NT2/D1 (cell line): ENCODE results near the gene RANBP1.

Experiments
- DNase-seq: peaks from one replicate; pipeline ENCODE4 v3.0.0-alpha.2; 2011; ENCODE audit warnings: low read depth, low spot score
- H3K27me3 ChIP-seq: 2 replicates; pipeline ENCODE4 v1.6.0; 2011; ENCODE audit warnings: mild to moderate bottlenecking; ENCODE audit not compliant: insufficient read length, insufficient read depth
- H3K36me3 ChIP-seq: 2 replicates; pipeline ENCODE4 v1.6.1; 2011; ENCODE audit warnings: mild to moderate bottlenecking, low read length, mixed read lengths; ENCODE audit not compliant: insufficient read depth, insufficient read length
- H3K4me1 ChIP-seq: 2 replicates; pipeline ENCODE4 v1.5.1; 2011; ENCODE audit not compliant: insufficient read depth, insufficient read length
- H3K4me3 ChIP-seq: 2 replicates; pipeline ENCODE4 v1.5.1; 2011; ENCODE audit warnings: low read depth; ENCODE audit not compliant: insufficient read length
- H3K9ac ChIP-seq: 2 replicates; pipeline ENCODE4 v1.6.0; 2011; ENCODE audit warnings: low read depth; ENCODE audit not compliant: insufficient read length
- H3K9me3 ChIP-seq: 2 replicates; pipeline ENCODE4 v1.5.1; 2011; ENCODE audit warnings: mild to moderate bottlenecking, low read length; ENCODE audit not compliant: insufficient read depth
- SUZ12 ChIP-seq: IDR thresholded peaks from 2 replicates; pipeline ENCODE4 v1.6.1; 2011; ENCODE audit not compliant: insufficient read length, insufficient read depth; ENCODE audit errors: extremely low read depth
- YY1 ChIP-seq: IDR thresholded peaks from 2 replicates; pipeline ENCODE4 v1.6.1; 2011; ENCODE audit not compliant: insufficient read length, insufficient read depth
- ZNF274 ChIP-seq: IDR thresholded peaks from 2 replicates; pipeline ENCODE4 v1.6.1; 2011; ENCODE audit warnings: mild to moderate bottlenecking, low read depth, low read length

RANBP1 gene

DNA sequence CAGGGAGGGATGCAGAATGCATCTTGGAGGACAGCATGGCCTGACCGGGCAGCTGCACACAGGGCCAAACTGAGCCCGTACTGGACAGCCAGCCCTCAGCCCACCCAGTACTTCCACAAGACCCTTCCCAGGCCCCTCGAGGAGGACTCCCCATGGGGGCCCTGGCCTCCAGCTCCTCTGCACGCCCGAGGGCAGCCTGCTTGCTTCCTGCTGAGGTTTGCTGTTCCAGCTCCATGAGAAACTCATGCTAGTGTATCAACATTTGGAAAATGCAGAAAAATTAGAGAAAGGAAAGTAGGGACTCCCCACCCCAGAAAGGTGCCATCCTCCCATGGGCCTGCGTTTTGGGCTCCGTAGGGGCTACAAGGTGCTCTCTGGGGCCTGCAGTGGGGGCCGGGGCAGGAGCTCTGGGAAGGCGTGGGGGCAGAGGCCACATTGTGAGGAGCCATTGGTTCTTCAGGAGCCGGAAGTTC, 56.3 kb downstream of the RANBP1 start:
- Histone ChIP-seq H3K27me3 (no peaks in the 10 kb centered on the region), H3K4me1 (peaks cover 7% of the 10 kb centered on the region), H3K9me3 (no peaks in the 10 kb centered on the region), H3K9ac (no peak overlapping the region), H3K4me3 (no peak overlapping the region), H3K36me3 (no peaks in the 10 kb centered on the region)
- no peak for DNase-seq
- TF ChIP-seq ZNF274 (no peak), SUZ12 (no peak), YY1 (no peak)

DNA sequence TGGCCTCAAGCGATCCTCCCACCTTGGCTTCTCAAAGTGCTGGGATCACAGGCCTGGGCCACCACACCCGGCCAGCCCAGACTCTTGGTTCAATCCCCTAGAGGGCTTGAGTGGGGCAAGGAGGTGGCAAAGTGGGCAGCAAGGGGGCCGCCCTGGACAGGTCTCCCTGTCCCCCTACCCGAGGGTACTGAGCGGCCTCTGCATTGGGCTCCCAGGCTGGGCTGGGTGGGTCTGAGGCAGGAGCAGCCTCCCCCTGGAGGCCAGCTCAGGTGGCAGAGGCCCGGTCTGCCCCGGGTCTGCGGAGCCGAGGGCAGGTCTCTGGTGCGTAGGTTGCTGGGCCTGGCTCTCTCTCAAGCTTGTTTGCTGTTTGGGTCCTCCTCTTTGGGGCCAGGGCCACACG, 57.3 kb downstream of the RANBP1 start:
- Histone ChIP-seq H3K4me1 (peaks cover 7% of the 10 kb centered on the region), H3K27me3 (no peaks in the 10 kb centered on the region), H3K9me3 (no peaks in the 10 kb centered on the region), H3K36me3 (no peaks in the 10 kb centered on the region), H3K9ac (no peak overlapping the region), H3K4me3 (no peak overlapping the region)
- DNase-seq: no peak
- no peak for TF ChIP-seq SUZ12

DNA sequence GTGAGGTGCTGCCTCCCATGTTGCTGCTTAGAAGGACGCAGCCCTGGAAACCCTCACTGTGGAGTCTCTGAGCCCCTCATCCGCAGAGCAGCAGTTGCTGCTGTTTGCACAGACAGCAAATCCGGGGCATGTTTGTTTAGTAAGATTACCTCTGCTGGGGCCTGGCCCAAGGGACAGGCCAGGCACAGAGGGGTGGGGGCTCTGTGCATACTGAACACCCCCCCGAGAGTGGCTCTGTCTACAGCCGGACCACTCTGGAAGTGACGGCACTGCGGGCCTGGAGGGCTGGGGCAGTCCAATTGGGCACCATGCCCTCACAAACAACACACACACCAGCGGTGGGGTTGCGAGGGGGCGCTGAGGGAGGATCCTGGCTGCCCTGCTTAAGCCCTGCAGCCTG, 57.9 kb downstream of the RANBP1 start:
- H3K4me1 ChIP-seq: peaks cover 7% of the 10 kb centered on the region
- no peaks in the 10 kb centered on the region for H3K9me3 ChIP-seq
- no peaks in the 10 kb centered on the region for H3K27me3 ChIP-seq
- TF ChIP-seq YY1 (no peak), ZNF274 (no peak), SUZ12 (no peak)
- H3K36me3 ChIP-seq: no peaks in the 10 kb centered on the region
- no peak for DNase-seq
- no peak overlapping the region for H3K9ac ChIP-seq
- no peak overlapping the region for H3K4me3 ChIP-seq

DNA sequence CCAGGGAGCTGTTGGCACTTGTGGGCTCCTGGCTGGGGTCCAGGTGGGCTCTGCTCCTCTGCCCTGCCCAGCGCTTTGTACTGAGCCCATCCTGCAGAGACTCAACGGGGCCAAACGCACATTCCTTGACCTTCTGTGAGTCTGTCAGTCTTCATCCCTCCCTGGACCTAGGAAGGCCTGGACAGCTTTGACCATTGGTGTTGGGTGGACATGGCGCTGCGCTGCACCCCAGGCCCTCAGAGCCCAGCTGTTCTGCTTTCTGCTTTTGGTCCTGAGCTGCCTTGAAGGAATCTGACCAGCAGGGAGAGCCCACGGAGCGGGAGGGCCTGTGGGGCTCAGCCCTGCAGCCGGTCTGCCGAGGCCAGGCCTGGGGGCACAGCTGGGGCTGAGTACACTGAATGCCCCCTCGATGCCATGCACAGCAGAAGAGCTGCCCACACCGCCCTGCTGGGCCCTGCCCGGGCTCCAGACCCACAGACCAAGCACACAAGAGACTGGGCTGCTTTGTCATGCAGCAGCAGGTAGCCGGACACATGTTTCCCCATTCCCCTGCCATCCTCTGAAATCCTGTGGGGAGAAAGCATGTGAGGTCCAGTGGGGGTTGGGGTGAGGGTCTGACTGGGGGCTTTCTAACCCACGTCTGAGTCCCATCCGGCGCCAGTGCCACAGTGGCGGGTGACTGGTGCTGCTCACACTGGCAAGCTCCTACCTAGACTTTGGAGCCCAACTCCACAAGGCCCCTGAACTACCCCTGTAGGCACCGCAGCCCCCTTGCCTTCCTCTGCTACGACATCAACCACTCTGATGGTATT, 59.1 kb downstream of the RANBP1 start:
- TF ChIP-seq YY1: no peak
- no peak for TF ChIP-seq SUZ12
- no peak for TF ChIP-seq ZNF274
- Histone ChIP-seq H3K9ac (no peak overlapping the region), H3K36me3 (no peaks in the 10 kb centered on the region), H3K27me3 (no peaks in the 10 kb centered on the region), H3K9me3 (no peaks in the 10 kb centered on the region), H3K4me3 (no peak overlapping the region), H3K4me1 (peaks cover 7% of the 10 kb centered on the region)
- DNase-seq: no peak

DNA sequence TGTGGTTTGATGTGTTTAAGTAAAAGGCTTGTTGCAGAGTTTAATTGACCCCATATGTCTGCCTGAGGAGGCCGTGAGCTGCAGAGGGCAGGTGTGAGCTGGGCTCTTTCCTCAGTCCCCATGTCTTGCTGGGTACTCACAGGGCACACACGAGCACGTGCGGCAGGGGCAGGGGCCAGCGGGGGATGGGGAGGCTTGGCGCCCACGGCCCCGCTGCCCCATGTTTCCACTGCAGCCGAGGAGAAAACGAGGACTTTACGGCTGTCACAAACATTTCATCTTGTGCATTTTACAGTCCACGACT, 59.6 kb downstream of the RANBP1 start:
- H3K9me3 ChIP-seq: no peaks in the 10 kb centered on the region
- no peak overlapping the region for H3K9ac ChIP-seq
- TF ChIP-seq ZNF274 (no peak), SUZ12 (no peak), YY1 (no peak)
- H3K36me3 ChIP-seq: no peaks in the 10 kb centered on the region
- no peak overlapping the region for H3K4me3 ChIP-seq
- H3K4me1 ChIP-seq: peaks cover 7% of the 10 kb centered on the region
- no peak for DNase-seq
- H3K27me3 ChIP-seq: no peaks in the 10 kb centered on the region

DNA sequence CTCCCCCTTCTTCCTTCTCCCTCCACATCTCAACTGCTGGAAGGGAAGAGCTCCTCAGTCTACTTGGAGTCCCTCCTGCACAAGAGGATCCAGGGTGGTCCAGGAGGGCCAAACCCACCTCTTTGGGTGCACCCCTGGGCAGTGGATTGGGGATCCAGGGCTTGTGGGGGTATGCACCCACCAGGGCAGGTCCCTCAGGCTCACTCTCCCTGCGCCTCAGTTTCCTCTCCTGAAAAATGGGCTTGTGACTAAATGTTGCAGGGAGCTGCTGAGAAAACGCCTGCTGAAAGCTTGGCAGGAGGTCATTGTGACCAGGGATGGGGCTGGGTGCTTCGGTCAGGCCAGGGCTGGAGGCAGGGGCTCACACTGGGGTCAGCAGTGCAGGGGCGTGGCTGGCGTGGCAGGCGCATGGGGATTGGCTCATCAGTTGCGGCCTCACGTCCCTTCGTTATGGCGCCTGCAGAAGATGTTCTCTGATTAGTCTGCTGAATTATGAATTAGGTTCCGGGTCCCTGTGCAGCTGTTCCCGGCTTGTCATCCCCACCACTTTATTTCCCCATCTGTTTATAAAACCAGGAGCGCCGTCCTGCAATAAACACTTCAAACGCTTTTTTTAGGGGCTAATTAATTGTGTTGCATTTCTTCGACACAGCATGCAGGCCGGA, 60.6 kb downstream of the RANBP1 start:
- no peaks in the 10 kb centered on the region for H3K9me3 ChIP-seq
- no peaks in the 10 kb centered on the region for H3K36me3 ChIP-seq
- no peak for DNase-seq
- no peak overlapping the region for H3K4me3 ChIP-seq
- H3K9ac ChIP-seq: no peak overlapping the region
- H3K4me1 ChIP-seq: peaks cover 7% of the 10 kb centered on the region
- TF ChIP-seq SUZ12 (no peak), ZNF274 (no peak), YY1 (no peak)
- H3K27me3 ChIP-seq: no peaks in the 10 kb centered on the region
